Inflammatory macrophage treated with lipopolysaccharide for 1 hour (primary cell): ENCODE results near the gene ADRM1.
A peak's percentile ranks its signal among the peaks of the same experiment; 100 is the strongest.

ENCODE experiments used
- DNase-seq, 2 donors: peaks; one replicate each; pipeline ENCODE4 v3.0.0-alpha.2; 2020 to 2022

ADRM1 gene

DNA sequence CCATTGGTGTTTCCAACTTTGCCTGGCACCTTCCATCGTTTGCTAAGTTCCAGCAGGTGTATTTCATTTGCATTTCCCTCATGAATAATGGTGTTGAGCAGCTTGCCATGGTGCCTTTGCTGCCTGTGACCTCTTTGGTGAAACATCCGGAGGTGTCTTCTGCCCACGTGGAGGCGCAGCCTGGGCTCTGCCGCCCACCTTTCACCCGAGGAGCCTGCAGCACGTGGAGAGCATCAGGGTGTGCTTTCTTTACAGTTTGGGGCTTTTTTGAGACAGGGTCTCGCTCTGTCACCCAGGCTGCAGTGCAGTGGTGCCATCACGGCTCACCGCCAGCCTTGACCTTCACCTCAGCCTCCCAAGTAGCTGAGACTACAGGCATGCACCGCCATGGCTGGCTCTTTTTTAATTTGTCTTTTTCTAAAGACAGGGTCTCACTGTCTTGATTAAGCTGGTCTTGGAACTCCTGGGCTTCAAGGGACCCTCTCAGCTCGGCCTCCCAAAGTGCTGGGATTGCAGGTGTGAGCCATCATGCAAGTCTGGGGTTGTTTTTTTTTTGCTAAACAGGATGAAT, 3.0 kb upstream of the ADRM1 start:
- DNase-seq = no peak

DNA sequence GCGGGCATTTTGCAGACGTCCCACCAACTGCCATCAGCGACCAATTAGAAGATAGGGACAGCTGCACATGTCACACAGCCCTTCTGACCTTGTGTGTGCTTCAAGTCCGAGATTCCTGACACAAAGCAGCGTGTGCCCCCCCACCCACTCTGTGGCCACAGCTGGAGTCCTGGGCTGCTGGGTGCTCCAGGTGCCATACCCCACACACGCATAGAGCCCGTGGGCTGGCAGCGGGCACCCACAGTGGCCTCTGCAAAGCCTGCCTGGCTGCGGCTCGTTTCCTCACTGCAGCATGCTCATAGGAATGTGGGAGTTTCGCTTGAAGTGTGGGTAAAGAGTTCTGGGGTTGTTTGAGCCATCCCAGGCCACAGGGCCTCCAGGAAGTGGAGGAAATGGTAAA, 2.5 kb upstream of the ADRM1 start:
- DNase-seq = no peak

DNA sequence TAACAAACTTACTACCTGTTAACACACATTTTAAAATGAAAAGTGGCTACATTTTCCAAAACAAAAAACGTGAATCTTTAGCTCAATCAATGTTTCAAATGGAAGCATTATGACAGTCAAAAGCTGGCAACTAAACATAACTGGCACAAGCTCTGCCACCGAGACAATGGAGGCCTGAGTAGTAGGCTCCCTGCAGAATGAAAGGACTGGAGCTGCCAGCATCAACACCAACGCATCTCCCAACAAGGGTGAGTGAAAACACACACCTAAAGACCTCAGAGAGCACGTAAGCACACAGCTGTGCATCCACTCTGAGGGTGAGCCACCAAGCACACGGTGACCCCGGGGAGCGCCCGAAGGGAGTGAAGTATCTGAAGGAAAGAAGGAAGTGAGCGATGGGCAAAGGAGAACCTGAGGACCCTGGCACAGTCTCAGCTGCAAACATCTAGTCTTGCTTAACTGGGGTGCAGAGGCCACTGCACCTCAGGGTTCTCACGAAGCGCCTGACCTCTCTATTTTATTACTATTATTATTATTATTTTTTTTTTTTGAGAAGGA, 1.6 kb upstream of the ADRM1 start:
- no peak for DNase-seq

DNA sequence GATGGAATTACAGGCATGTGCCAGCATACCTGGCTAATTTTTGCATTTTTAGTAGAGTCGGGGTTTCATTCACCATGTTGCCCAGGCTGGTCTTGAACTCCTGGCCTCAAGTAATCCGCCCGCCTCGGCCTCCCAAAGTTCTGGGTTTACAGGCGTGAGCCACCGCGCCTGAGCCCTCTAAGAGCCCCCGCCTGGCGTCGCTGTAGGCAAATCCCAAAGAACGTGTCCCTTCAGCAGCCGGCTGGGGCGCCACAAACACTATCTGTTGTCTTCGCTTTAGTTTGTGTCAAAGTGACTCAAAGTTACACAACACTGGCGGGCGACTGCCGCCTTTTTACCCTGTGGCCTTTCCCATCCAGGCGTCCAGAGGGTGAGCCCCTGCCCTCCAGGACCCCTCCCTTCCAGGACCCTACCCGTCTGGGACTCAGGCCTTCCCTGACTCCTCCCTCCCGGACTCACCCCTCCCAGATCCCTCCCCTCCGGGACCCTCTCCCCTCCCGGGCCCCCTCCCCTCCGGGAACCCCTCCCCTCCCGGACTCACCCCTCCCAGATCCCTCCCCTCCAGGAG, 940 bp upstream of the ADRM1 start:
- peak; percentile 94 to 96 for DNase-seq

DNA sequence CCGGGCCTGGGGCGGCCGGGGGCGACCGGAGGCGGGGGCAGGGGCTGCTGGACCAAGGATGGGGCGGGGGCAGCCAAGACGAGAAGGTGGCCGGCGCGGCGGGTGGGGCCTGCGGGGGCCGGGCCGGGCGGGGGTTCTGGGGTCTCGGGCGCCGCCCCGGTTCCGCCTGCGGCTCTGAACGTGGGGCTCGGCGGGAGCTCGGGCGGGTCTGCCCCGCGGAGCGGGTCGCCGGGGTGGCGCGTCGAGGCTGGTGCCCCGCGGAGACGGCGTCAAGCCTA, 204 bp downstream of the ADRM1 start:
- no peak for DNase-seq

DNA sequence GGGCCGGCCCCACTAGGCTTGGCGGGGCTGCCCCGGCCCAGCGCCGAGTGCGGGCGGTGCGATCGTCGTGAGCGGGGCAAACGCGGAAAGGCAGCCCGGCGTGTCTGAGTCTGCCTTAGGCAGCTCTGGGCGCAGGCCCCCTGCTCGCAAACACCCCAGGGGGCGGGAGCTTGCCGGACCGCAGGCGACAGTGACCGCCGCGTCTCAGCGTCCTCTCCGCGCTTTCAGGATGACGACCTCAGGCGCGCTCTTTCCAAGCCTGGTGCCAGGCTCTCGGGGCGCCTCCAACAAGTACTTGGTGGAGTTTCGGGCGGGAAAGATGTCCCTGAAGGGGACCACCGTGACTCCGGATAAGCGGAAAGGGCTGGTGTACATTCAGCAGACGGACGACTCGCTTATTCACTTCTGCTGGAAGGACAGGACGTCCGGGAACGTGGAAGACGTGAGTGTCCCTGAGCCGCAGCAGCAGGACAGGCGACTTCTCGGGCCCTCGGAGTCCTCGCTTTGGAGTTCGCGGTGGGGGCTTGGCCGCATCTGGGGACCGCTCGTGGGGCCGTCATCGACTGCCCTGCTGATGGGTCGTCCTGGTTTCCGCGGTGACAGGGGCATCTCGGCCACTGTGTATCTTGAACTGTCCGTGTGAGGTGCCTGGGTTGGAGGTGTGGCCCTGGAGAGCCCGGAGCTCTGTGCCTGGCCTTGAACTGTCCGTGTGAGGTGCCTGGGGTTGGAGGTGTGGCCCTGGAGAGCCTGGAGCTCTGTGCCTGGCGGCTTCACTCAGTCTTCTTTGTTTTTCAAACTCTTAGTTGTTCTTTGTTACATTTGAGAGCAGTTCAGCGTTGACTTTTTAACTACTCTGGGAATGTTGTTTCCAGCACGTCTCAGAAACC, 786 bp downstream of the ADRM1 start:
- DNase-seq = peak in 1 of 2 donors; percentile 12

DNA sequence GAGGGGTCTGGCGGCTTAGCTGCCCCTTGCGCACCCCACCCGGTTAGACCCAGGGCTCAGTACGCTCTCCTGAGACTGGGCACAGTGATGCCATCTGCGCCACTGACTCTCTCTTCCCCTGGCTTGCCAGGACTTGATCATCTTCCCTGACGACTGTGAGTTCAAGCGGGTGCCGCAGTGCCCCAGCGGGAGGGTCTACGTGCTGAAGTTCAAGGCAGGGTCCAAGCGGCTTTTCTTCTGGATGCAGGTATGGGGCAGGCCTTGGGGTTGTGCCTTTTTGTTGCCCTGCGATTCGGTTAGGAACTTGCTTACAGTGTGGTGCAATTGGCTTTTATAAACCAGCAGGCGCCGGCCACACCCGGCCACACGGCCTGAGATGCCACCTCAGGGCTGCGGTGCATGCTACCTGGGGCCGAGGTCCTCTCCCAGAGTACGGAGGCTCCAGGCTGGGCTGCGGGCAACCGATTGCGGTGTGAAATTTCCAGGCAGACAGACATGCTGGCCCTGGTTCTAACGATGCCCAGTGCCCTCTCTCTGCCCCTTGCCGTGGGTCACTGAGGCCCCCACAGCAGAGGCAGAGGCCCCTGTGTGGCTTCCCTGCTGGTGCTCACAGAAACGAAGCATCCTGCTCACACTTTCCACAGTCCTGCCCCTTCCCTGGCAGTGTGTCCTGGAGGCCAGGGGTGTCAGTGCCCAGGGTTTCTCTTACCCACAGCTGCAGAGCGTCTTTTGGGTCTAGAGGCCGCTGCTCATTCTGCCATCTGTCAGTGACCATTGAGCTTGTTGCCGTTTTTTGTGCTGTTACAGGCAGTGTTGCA, 1.7 kb downstream of the ADRM1 start:
- DNase-seq = no peak

DNA sequence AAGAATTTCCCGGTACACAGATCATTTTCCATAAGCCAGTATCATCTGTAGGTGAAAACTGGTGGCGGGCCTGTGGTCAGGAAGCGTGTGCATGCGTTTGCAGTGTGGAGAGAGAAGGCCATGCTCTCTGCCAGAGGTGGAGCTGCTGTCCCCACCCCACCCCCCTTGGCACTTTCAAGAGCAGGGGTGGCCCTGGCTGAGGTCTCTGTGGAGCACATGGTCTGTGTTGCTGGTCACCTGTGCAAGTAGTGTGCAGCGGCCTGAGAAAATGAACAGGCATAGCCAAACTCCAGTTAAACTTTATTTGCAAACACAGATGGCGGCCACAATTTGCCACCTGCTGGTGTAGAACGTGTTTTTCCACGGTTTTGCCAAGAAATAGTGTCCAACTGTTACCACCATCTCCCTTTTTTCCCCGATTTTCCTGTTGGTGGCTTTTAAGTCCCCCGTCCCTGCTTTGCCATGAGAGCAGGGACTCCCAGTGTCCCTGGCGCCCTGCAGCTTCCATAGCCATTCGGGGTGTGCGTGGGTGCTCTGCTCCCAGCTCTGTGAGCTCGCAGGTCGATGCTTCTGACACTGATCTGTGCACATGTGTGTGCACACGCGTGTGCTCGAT, 2.5 kb downstream of the ADRM1 start:
- no peak for DNase-seq

DNA sequence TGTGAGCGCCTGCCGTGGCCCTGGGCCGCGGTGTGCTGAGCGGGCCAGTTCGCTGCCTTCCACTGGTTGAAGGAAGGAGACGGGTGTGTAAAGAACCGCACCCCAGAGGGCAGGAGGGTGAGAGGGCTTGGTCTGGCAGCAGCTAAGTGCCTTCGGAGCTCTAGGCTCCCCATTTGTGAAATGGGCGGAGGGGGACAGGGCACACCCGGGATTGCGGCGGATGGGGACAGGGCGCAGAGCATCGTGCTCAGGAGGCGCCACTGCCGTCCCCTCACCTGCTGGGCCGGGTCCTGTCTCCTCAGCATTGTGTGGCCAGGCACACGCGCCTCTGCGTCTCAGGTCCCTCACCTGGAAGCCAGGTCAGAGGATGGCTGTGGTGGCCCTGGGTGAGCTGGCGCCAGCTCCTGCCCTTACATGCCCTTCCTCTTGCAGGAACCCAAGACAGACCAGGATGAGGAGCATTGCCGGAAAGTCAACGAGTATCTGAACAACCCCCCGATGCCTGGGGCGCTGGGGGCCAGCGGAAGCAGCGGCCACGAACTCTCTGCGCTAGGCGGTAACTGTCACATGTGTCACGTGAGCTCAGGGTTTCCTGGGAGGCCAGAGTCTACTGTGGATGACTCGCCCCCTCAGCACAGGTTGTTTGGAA, 3.1 kb downstream of the ADRM1 start:
- DNase-seq = no peak

DNA sequence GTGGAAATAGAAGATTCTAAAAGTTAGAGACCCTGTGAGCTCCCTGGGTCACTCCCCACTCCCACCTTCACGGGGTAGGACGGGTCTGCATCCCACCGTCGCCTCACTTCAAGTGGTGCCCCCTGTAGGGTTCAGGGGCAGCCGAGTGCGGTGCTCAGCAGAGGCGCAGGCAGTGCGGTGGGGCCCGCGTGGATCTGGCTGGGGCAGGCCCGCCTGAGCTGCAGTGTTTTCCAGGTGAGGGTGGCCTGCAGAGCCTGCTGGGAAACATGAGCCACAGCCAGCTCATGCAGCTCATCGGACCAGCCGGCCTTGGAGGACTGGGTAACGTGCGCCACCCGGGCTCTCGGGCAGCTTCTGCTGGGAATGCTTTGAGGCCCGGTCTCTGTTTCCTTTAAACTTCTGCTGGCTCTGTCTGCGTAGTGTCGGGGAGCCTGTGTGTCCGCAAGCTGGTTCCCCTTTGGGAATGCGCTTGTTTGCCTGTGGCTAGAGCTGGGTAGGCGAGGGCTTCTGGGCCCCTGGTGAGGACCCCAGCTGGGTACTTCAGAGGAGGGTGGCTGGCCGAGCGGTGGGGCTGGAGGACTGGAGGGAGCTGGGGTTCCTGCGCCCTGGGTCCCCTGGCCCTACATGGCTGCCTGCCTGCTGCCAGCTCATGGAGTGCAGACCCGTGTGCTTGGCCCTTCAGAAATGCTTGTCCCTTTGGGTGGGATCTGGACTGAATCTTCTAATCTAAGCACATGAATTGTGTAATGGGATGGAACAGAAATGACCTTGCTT, 3.8 kb downstream of the ADRM1 start:
- no peak for DNase-seq

DNA sequence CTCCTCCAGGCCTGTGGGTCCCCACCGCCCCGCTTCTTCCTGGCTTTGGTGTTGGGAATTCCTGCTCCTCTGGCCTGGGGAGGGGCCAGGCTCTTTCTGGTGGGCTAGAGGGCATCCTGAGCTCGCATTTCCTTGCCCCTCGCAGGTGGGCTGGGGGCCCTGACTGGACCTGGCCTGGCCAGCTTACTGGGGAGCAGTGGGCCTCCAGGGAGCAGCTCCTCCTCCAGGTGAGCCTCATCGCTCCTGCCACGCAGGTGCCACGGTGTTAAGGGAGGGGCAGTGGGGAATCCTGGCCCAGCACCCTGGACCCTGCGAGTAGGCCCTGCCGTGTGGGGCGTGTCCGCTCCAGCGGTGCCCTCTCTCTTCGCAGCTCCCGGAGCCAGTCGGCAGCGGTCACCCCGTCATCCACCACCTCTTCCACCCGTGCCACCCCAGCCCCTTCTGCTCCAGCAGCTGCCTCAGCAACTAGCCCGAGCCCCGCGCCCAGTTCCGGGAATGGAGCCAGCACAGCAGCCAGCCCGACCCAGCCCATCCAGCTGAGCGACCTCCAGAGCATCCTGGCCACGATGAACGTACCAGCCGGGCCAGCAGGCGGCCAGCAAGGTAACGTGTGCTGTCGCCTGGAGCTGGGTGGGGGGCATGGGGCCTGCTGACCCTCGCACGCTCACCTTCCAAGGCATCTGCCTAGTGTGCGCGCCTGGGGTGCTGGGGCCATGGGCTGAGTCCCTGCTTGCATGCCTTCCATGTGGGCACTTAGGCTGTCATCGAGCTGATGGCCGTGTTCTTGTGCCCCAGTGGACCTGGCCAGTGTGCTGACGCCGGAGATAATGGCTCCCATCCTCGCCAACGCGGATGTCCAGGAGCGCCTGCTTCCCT, 4.7 kb downstream of the ADRM1 start:
- no peak for DNase-seq

DNA sequence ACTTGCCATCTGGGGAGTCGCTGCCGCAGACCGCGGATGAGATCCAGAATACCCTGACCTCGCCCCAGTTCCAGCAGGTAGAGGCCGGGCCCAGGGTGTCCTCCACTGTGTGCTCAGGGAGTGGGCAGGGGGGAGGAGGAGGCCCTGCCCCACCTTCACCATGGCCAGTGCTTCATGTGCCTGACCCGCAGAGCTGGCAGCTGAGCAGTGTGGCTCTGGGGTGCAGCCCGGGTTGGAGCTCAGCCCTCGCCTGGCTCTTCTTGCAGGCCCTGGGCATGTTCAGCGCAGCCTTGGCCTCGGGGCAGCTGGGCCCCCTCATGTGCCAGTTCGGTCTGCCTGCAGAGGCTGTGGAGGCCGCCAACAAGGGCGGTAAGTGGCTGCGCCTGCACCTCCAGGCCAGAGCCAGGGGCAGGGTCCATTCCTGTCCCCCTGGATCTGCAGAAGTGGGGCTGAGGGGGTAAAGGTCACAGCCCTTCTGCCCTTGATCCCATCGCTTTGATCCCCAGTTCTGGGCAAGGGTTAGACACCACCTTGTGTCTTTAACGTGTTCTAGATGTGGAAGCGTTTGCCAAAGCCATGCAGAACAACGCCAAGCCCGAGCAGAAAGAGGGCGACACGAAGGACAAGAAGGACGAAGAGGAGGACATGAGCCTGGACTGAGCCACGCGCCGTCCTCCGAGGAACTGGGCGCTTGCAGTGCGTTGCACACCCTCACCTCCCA, 5.5 kb downstream of the ADRM1 start:
- no peak for DNase-seq

DNA sequence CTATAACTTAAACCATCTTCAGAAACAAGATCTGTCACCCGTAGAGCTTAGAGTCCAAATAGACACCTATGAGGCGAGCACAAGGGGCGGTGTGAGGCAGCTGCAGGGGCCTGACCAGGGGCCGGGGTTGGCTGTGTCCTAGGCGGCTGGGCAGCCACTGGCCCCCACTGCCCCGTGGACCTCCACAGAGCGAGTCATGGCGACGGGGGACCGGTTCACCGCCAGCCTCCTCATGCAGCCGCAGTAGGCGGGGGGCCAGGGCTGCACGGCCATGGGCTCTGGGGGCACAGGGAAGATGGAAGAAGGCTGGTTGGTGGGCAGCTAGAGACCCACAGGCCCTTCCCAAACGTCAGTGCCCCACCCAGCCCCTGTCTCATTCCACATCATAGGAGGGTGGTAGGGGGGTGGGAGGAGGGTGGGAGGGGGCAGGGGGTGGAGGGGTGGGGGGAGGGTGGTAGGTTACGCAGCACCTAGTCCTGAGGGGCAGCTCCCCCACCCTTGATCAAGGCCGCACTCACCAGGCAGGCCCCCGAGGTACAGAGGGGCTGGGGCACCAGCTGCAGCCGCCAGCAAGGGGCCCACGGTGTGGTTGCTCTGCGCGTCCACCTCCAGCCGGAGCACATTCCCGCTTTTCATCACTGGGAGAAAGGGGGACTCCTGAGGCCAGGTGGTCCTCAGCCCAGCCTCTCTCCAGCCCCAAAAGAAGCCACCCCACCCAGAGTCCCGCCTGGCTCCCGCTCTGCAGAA, 6.6 kb downstream of the ADRM1 start:
- DNase-seq = no peak

DNA sequence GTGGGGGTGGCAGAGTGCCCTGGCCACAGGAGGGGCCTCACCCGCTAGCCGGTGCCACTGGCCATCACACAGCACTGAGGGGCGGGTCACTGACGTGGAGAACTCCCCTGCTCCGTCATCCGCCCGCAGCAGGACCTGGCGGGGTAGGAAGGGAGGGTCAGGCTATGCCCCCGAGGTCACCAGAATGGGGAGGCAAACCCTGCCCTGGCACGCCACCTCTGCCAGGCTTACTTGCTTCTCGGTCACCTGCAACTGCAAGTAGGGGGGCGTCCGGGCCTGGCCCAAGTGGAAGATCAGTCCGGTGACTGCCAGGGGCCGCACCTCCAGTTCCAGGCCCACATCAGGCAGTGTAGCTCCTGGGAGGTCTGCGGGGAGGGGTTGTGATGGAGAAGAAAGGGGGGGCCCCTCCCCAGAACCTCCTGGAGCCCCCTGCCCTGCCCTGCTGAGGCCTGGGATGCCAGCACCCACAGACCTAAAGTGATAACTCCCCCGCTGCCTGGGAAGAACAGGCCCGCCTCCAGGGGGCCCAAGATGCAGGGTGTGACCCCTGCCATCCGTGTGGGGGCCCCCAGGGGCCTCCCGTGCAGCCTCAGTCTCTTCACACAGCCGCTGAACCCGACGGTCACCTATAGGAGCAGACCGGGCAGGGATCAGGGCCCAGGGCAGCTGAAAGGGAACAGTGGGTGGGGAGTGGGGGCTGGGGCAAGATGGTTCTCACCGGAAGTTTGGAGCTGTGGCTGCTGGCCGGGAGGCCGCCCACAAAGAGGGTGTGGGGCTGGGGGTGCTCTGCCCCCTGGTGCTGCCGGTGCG, 7.4 kb downstream of the ADRM1 start:
- no peak for DNase-seq

DNA sequence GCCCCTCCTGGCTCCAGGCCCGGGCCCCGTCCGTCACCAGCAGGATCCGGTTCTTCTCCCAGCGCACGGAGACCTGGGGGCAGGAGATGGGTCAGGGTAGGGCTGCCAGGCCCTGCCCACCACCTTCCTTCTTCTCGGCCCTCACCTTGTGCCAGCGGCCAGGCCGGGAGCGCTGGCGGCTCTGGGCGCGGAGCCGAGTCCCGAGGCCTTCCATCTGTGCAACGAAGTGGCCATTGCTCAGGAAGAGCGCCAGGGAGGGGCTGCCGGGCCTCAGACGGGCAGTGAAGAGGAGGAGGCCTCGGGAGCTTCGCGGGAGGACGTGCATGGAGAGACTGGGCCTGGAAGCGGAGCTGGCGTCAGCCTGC, 7.9 kb downstream of the ADRM1 start:
- no peak for DNase-seq

DNA sequence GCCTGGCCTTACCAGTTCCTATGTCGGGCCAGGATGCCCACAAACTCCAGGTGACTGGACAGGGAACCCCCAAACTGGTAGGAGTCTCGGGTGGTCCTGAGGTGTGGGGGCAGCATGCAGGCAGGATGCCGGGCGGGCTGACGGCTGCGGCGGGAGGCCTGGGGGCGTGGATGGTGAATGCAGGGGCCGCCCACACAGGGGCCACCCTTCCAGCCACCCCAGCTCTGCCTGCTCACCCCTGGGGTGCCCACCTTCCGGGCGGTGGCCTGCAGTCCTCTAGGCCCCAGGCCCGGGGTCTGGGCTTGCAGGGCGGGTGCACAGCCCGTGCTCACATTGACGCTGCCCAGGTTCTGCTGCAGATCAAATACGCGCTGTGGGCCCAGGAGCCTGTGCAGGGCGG, 8.4 kb downstream of the ADRM1 start:
- no peak for DNase-seq

DNA sequence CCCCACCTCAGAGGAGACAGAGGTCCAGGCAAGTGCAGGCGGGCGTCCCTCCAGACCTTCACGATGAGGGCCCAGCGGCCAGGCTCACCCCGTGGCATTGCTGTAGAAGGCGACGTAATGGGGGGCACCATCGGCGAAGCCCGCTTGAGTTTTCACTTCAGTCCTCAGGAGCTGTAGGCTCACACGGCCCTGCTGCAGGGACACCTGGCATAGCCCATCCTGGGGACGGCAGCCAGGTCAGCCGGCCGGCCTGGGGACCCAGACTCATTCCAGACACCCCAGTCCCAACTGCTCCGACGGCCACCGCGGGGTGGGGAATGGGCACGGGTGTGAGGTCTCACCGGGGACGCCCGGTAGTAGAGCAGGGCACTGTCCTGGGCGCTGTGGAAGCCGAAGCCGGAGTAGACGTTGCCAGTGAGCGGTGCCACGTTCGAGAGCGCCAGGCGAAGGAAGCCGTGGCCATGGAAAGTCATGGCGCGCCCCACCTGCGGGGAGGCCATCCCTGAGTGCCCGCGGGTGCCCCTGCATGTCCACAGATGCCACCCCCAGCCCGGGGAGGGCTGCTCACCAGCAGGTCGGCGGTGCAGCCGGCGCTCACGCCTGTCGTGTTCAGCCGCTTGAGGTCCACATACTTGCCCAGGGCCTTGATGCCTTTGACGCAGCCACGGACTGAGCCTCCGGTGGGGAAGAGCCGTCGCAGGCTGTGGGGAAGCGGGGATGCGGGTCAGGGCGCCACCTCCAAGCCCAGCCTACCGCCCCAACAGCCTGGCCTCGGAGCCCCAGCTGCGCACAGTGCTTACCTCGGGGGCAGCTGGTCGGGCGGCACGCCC, 9.2 kb downstream of the ADRM1 start:
- DNase-seq = no peak

DNA sequence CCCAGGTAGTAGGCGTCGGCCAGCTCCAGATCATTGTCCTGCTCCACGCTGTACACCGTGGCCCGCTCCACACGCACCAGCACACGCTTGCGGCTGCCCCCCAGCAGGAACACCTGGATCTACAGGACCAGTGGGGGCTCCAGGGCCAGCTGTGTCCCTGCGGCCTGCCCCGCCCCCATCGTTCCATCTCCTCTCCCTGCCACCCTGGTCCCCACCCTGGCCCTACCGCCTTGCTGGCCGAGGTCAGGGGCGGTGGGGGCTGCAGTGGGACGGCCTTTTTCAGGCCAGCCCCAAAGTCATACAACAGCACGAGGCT, 9.8 kb downstream of the ADRM1 start:
- DNase-seq = no peak
